ENCODE data around the gene CCNI2. TPM values are rescaled to one million over a fixed set of nuclear protein-coding genes. Genes with fewer than 3 reads are reported as not detected.

The CCNI2 gene
- total RNA-seq, 1 donor from 2014 or later: 3.8 TPM

DNA sequence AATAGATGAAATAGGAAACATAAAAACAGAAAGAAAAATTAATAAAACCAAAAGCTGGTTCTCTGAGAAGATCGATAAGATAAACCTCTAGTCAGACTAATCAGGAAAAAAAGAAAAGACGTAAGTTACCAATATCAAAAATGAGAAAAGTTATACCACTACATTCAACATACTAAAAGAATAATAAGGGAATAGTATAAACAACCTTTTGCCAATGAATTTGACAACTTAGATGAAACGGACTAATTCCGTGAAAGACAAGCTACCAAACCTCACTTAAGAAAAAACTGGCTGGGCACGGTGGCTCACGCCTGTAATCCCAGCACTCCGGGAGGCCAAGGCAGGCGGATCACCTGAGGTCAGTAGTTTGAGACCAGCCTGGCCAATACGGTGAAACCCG is 17.3 kb upstream of the CCNI2 start:
- H3K4me3 ChIP-seq (ENCODE audit: low read depth, low read length): no peak overlapping the region
- DNase-seq (ENCODE audit: low read depth): no peak
- no peak for TF ChIP-seq CTCF (conservative IDR thresholded peaks at IDR 0.05; ENCODE audit: low read depth, low read length)

GRCh38 chr5:132733499-132734148 is 13.6 kb upstream of the CCNI2 start:
- DNase-seq (ENCODE audit: low read depth): no peak
- TF ChIP-seq CTCF (conservative IDR thresholded peaks at IDR 0.05; ENCODE audit: low read depth, low read length): no peak
- no peak overlapping the region for H3K4me3 ChIP-seq (ENCODE audit: low read depth, low read length)

DNA sequence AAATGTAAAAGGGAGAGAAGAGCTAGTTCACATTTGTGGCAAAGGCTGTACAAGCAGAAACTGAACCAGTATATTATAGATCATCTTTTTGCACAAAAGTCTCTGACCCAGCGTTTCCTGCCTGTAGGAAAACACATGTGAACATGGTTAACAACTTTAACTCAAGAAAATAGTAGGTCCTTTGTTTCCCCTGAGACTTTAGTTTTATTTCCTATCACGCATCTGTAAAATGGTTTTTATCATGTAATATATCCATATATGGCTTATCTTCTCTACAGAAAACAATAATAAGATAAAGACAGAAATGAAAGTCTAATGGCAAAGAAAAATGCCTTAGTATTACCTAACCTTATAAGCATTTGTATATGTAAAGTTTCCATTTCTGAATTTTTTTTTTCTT is 12.5 kb upstream of the CCNI2 start:
- no peak overlapping the region for H3K4me3 ChIP-seq (ENCODE audit: low read depth, low read length)
- TF ChIP-seq CTCF (conservative IDR thresholded peaks at IDR 0.05; ENCODE audit: low read depth, low read length): no peak
- no peak for DNase-seq (ENCODE audit: low read depth)

GRCh38 chr5:132736853-132737833 is 10.1 kb upstream of the CCNI2 start, which contains the start of gene KIF3A:
Gene KIF3A (minus strand): TSS chr5:132737546. CDS start chr5:132737419, 127 bp downstream.
- peak within 1 kb of the TSS; percentile 97 for H3K4me3 ChIP-seq (ENCODE audit: low read depth, low read length)
- no peak for TF ChIP-seq CTCF (conservative IDR thresholded peaks at IDR 0.05; ENCODE audit: low read depth, low read length)
- DNase-seq (ENCODE audit: low read depth): peak; percentile 61

DNA sequence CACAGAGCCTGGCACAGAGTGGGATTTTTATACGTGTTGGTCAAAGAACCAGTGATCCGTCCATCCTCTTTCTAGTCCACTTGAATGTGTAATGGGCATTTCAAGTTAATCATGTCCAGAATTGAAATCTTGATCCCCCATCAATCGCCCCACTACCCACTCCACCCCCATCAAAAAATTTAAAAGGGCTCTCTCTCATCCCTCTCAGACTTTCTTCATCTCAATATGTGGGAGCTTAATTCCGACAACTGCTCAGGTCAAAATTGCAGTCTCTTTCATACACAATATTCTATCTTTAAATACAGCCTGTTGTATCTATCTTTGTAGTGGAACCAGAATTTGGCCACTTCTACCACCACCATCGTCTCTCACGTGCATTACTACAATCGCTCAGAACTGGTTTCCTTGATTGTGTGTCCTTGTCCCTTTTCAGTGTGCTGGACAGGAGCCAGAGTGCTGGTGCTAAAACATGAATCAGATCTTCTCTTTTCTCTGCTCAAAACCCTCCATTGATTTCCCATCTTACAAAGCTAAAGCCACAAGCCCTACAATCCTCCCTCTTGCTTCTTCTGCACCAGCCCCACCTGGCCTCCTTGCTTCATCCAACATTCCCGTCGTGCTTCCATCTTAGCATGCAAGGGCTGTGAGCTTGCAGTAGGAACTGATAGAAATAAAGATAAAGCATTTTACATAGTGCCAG is 9.1 kb upstream of the CCNI2 start:
- peak overlapping the region; percentile 97 for H3K4me3 ChIP-seq (ENCODE audit: low read depth, low read length)
- TF ChIP-seq CTCF (conservative IDR thresholded peaks at IDR 0.05; ENCODE audit: low read depth, low read length): no peak
- no peak for DNase-seq (ENCODE audit: low read depth)

DNA sequence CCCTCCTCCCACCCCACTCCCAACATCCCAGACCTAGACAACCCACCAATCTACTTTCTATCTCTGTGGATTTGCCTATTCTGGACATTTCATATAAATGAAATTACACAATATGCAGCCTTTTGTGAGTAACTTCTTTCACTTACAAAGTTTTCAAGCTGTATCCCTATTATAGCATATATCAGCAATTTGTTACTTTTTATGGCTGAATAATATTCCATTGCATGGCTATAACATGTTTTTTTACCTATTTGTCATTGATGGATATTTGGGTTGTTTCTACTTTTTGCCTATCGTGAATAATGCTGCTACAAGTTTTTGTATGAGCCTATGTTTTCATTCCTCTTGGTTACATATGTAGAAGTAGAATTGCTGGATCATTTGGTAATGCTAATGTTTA is 8.0 kb upstream of the CCNI2 start:
- no peak for DNase-seq (ENCODE audit: low read depth)
- no peak for TF ChIP-seq CTCF (conservative IDR thresholded peaks at IDR 0.05; ENCODE audit: low read depth, low read length)
- H3K4me3 ChIP-seq (ENCODE audit: low read depth, low read length): no peak overlapping the region

All from epithelial cell of proximal tubule (primary cell).